NCI-H1417 treated with DMSO at 0.1 percent for 48 hours (cell line): ENCODE data around the gene CHRNE.
"Not testable (repeated sequence)": the region's sequence is repeated elsewhere in the genome, so short reads cannot be mapped to it uniquely, and the experiment has no call there.

Source experiments
- DNase-seq: peaks from one replicate; lab custom pipeline; 2025; lab: John Stamatoyannopoulos, UW

The CHRNE gene

DNA sequence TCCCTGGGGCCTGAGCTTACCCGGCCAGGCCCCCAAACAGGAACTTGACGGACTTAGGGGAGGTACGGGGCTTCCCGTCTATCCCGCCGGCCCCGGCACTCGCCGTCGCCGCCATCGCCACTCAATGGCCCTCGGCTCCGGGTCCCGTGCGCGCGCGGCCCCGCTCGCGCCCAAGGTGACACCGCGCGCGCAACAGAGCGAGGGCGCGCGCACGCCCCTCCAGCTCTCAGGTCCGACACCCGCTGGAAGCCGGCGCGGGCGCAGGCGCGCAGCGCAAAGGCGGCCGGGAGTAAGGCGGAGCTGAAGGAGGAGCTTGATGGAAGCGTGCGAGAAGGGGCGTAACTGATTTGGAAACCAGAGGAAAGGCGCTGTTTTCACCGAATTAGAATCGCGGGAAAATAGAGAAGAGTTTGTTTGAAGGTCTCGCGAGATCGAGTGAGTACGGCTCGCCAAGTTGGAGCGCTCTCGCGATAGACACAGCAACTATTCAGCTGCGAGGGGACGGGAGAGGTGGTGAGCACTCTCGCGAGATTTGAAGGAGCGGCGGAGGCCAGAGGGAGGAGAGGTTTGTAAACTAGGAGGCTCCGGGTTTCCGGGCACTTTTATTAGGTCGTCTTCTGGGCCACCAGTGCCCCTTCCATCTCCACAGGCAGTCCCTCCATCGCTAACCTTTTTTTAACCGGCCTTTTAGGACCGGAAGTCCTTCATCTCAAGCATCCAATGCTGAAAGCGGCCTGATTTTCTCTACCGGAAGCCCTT is 37.1 kb upstream of the CHRNE start, which contains the start of the genes RNF167 and SLC25A11:
Gene RNF167, plus strand, starts transcription at position 473 of the 759 bp plus-strand sequence. CDS start 642 bp downstream, outside the sequence.
Gene SLC25A11, minus strand, starts transcription at position 251 of the 759 bp plus-strand sequence. Its CDS starts 136 bp downstream, at position 115.
- peak; percentile 84 for DNase-seq

DNA sequence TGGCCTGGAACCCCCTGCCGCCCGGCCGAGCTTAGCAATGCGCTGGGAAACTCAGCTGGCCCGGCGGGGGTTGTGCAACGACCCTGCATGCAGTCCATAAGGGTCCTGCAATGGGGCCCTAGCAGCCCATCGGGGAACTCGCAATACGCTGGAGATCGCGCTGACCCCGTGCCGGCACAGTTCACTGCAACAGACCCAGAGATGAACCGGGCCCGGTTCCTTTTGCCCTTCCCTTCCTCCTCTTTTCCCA is 36.6 kb upstream of the CHRNE start:
- no peak for DNase-seq

DNA sequence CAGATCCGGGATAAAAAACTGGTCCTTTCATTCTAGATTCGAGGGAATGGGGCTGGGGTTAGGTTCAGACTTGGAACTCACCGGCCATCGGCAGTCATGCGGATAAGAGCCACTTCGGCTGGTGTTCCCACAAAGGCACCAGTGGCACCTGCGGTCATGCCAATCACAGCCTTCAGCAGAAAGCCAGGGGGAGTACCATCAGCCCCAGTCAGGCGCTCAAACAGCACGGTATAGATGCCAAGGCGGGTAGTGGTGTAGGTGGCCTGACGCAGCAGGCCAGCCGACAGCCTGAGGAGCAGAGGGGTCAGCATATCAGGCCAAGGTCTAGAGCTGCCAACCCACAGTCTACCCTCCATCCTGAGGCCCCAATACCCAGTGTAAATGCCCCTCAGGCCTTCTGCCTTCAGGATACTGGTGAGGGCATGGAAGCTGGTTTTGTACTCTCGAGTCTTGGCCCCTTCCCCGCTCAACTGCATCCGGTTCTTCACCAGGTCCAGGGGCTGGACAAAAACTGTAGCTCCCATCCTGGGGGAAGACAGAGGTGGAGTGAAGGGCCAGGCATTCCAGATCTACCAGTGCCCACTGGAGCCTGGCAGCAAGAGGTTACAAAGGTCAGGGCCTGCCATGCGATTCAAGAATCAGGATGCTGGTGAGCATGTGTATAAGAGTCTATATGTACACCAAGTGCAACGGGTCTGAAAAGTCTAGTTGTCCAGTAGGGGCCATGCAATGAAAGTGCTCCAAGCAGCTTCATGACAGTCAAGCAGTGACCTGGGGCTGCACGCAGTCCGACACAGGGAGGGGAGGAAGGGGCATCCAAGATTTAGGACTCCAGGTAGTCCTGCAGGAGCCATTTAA is 36.0 kb upstream of the CHRNE start:
- no peak for DNase-seq

DNA sequence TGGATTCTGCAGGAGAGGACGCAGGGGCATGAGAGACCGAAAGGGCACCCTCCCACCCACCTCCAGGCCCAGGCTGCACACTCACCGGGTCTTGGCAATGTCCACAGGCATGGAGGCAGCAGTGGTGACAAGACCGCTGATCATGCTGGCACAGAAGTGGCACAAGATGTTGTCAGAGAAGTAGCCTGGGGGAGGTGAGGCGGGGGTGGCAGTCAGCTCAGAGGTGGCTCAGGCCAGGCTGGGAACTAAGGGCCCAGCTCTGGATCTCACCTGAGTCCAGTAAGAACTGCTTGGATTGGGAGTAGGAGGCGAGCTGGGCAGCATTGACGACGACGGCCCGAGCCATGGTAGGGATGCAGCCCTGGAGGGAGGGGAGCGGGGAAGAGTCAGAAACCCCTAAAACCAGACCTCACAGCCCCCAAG is 35.2 kb upstream of the CHRNE start:
- DNase-seq, result no peak

DNA sequence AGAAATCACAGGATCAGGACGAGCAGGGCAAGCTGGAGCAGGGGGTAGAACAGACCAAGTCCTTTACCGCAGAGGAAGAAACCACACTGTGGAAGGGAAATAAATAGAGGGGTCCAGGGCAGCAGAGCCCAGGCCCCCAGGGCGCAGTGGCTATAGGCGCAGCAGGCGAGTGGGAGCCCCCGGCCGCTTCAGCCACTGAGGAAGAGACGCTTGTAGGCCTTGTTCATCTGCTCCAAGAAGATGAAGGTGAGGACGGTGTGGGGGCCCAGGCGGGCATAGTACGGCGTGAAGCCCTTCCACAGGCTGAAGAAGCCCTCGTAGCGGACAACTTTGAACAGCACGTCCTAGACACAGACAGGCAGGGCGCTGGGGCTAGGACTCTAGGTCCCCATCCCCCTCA is 34.7 kb upstream of the CHRNE start:
- no peak for DNase-seq

DNA sequence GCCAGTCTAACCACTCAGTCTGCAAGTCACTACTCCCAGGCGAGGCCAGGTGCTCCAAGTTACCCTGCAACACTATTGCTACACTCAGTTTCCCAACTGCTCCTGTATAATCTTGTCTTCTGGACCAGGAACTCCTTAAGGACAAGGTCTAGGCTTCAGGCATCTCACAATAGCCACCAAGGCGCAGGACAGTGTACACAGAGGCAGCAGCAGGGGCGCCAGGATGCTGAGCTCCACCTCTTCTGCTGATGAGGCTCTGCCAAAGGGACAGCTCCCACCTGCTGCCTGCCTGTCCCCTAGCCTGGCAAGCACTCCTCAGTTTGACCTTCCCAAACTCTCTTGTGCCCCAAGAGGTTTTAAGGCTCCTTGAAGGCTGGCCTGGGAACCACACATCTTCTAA is 33.5 kb upstream of the CHRNE start:
- no peak for DNase-seq

DNA sequence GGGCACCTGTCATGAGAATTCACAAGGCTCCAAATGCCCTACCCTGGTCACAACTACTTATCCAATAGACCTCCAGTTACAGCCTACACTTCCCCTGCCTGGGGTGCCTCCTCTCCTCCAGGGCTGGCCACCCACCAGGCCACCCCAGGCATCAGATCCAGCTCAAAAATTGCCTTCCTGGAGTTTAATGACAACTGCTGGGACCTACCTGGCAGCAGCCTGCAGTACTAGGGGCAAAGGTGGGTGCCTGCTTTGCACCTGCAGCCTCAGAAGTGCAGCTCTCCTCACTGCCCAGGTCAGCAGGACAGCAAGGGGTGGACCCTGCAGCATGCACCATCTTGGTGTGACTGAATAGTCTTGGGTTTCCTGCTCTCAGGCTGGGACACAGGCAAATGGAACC is 32.8 kb upstream of the CHRNE start:
- DNase-seq, result no peak

DNA sequence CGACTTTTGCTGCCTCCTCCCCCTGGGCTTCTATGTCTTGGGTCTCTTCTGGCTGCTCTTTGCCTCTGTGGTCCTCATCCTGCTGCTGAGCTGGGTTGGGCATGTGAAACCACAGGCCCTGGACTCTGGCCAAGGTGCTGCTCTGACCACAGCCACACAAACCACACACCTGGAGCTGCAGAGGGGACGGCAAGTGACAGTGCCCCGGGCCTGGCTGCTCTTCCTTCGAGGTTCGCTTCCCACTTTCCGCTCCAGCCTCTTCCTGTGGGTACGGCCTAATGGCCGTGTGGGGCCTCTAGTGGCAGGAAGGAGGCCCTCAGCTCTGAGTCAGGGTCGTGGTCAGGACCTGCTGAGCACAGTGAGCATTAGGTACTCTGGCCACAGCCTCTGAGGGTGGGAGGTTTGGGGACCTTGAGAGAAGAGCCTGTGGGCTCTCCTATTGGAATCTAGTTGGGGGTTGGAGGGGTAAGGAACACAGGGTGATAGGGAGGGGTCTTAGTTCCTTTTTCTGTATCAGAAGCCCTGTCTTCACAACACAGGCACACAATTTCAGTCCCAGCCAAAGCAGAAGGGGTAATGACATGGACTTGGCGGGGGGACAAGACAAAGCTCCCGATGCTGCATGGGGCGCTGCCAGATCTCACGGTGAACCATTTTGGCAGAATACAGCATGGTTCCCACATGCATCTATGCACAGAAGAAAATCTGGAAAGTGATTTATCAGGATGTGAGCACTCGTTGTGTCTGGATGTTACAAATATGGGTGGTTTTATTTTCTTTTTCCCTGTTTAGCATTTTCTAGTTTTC is 31.5 kb upstream of the CHRNE start:
- no peak for DNase-seq

DNA sequence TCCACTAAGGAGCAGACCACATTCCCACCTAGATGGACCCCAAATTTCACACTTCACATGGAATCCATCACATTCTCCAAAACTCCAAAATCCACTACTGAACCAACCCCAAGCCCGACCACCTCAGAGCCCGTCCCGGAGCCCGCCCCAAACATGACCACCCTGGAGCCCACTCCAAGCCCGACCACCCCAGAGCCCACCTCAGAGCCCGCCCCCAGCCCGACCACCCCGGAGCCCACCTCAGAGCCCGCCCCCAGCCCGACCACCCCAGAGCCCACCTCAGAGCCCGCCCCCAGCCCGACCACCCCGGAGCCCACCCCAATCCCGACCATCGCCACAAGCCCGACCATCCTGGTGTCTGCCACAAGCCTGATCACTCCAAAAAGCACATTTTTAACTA is 30.7 kb upstream of the CHRNE start:
- DNase-seq, result no peak

DNA sequence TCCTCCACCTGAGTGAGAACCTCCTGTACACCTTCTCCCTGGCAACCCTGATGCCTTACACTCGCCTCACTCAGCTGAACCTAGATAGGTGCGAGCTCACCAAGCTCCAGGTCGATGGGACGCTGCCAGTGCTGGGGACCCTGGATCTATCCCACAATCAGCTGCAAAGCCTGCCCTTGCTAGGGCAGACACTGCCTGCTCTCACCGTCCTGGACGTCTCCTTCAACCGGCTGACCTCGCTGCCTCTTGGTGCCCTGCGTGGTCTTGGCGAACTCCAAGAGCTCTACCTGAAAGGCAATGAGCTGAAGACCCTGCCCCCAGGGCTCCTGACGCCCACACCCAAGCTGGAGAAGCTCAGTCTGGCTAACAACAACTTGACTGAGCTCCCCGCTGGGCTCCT is 29.9 kb upstream of the CHRNE start:
- no peak for DNase-seq

DNA sequence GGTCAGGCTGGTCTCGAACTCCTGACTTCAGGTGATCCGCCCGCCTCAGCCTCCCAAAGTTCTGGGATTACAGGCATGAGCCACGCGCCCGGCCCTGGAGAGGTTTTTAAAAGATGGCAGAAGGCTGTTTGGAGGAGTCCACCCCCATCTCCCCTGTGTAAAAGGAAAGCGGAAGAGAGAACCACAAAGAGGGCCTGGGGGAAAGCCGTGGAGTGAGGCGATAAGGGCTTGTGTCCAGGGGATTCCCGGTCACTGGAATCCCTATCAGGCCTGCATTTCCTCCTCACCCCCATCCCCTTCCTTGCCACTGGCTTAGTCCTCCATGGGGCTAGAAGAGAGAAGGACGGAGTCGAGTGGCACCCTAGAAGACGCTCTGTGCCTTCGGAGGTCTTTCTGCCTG is 29.1 kb upstream of the CHRNE start, which contains the start of gene GP1BA:
Gene GP1BA, plus strand, starts transcription at position 315 of the 400 bp plus-strand sequence. CDS start 328 bp downstream, outside the sequence.
- DNase-seq, result no peak

DNA sequence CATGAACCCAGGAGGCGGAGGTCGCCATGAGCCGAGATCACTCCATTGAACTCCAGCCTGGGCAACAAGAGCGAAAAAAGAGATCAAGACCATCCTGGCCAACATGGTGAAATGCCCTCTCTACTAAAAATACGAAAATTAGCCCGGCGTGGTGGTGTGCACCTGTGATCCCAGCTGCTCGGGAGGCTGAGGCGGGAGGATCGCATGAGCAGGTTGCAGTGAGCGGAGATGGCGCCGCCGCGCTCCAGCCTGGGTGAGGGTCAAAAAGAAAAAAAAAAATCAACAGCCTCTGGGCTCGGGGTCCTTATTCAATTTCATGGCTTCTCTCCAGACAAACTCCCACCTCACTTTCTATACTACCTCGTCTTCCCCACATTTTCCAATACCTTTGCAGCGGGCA is 26.0 kb upstream of the CHRNE start:
- DNase-seq, result no peak

DNA sequence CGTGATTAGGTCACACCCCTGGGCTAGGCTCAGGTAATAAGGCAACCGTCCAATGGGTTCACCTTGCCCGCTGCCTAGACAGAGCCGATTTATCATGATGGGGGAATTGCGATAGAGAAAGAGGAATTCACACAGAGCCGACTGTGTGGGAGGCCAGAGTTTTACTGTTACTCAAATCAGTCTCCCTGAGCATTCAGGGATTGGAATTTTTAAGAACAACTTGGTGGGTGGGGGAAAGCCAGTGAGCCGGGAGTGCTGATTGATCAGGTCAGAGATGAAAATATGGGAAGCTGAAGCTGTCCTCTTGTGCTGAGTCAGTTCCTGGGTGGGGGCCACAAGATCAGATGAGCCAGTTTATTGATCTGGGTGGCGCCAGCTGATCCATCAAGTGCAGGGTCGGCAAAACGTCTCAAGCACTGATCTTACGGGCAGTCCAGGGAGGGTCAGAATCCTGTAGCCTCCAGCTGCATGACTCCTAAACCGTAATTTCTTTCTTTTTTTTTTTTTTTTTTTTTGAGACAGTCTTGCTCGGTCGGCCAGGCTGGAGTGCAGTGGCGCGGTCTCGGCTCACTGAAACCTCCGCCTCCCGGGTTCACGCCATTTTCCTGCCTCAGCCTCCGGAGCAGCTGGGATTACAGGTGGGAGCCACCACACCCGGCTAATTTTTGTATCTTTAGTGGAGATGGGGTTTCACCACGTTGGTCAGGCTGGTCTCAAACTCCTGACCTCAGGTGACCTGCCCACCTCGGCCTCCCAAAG is 23.9 kb upstream of the CHRNE start:
- not testable (repeated sequence) for DNase-seq

DNA sequence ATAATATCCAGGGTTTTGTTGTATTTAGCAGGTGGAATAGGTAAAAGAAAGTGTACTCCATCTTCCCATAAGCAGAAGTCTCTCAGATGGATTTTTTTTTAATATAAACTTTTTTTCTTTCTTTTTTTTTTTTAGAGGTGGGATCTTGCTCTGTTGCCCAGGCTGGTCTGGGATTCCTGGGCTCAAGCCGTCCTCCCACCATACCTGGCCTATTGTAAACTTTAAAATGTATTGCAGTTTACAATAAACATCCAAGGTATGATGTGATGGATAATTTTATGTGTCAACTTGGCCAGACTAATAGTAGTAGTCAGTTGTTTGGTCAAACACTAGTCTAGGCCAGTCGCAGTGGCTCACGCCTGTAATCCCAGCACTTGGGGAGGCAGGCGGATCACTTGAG is 18.4 kb upstream of the CHRNE start:
- DNase-seq, result no peak

DNA sequence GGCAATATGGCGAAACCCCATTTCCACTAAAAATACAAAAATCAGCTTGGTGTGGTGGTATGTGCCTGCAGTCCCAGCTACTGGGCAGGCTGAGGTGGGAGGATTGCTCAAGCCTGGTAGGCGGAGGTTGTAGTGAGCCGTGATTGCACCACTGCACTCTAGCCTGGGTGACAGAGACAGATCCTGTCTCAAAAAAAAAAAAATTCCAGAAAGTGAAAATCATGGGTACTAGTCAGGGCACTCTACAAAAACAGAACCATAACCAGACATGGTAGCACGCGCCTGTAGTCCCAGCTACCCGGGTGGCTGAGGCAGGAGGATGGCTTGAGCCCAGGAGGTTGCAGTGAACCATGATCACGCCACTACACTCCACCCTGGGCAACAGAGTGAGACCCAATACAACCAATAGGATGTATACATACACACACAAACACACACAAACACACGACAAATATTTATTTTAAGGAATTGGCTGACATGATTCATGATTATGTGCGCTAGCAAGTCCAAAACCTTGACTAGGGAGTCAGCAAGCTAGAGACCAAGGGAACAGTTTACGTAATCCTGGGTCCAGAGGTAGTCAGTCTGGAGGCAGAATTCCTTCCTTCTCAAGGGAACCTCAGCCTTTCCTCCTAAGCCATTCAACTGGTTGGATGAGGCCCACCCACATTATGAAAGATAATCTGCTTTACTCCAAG is 17.6 kb upstream of the CHRNE start:
- DNase-seq, result no peak

DNA sequence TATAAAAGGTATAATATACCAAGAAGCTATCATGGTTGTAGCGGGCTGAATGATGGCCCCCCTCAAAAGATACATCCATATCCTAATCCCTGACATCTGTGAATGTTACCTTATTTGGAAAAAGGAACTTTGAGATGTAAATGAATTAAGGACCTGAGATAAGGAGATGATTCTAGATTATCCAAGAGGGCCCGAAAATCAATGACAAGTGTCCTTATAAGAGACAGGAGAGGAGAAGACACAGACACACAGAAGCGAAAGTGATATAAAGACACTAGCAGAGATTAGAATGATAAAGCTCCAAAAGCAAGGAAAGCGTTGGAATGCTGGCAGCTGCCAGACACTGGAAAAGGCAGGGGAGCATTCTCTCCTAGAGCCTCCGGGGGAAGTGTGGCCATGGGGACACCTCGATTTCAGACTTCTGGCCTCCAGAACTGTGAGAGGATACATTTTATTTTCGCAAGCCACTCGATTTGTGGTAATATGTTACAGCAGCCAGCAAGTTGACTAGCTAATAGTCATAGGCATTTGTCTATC is 16.7 kb upstream of the CHRNE start:
- DNase-seq, result no peak

DNA sequence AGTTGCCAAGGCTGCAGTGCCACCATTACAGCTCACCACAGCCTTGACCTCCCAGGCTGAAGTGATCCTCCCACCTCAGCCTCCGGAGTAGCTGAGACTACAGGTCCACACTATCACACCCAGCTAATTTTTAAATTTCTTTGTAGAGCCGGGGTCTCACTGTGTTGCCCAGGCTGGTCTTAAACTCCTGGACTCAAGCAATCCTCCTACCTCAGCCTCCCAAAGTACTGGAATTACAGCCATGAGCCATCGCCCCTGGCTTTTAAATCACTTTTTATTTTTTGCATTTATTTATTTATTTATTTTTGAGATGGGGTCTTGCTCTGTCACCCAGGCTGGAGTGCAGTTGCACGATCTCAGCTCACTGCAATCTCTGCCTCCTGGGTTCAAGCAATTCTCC is 11.7 kb upstream of the CHRNE start:
- DNase-seq, result not testable (repeated sequence)

DNA sequence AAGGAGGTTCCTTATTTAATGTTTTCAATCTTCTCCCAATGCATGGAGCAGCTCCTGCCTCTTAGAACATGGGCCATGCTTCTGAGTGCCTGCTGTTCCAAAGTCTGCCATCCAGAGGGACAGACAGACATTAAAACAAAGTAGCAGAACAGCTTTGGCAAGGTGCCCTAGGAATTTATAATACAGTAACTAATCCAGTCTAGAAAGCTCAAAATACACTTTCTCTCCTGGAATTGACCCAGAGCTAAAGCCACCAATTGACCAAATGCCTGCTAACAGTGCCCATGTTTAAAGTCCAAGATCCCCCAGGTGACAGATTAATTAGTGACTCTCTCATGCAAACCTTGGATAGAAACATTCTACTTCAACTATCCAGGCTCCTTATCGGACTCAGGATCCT is 11.1 kb upstream of the CHRNE start:
- no peak for DNase-seq

DNA sequence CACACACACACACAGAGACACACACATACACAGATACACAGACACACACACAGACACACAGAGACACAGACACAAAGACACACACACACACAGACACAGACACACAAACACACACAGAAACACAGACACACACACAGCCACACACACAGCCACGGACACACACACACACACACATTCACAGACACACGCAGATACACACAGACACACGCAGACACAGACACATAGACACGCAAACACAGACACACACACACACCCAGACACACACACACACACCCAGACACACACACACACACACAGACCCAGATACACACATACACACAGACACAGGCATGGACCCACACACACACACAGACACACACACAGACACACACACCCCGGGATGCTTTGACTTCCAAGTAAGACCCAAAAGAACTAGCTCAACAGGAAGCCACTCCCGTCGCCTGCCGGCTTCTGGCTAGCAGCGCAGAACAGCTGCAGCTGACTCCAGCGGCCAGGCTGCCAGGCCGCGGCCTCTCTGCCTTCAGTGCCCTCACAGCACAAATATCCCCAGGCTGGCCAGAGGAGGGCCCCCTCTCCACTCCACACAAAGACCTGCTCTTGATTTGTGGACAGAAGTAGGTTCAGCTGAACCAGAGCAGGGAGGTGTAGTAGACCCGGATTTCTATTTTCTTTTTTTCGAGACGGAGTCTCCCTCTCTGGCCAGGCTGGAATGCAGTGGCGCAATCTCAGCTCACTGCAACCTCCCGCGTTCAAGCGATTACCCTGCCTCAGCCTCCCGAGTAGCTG is 6.0 kb upstream of the CHRNE start:
- peak; percentile 36 for DNase-seq

DNA sequence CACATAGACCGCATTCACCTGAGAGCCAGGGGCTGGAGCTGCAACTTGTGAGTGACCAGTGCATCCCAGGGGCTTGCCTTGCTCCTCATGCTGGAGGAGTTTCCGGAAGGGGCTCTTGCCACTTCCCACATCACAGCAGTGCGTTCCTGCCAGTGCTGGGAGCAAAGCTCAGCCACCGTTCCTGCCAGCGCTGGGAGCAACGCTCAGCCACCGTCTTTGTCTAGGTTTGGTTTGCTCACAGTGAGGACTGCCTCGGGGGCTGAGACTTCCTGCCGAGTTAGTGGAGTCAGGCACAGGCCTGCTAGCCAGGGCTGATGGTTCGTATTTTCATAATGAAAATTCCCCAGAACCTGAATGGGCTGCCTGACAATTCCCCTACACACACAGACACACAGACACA is 5.4 kb upstream of the CHRNE start:
- no peak for DNase-seq
